Nephron (organoid): ENCODE measurements around the gene ERG.

ENCODE experiments used
- H3K27ac Mint-ChIP-seq, 3 experiments: 2 replicates each; pipeline ENCODE4 v1.8.0; 2020; ENCODE audit warnings: mixed read lengths in 3 of 3, mild to moderate bottlenecking in 2 of 3, moderate library complexity in 1 of 3
- H3K27me3 Mint-ChIP-seq: 2 replicates; pipeline ENCODE4 v1.8.0; 2021; ENCODE audit warnings: low read depth, mild to moderate bottlenecking, moderate library complexity, mixed read lengths
- H3K36me3 Mint-ChIP-seq: 2 replicates; pipeline ENCODE4 v1.8.0; 2020; ENCODE audit warnings: low read depth, mixed read lengths
- H3K4me1 Mint-ChIP-seq: 2 replicates; pipeline ENCODE4 v1.8.0; 2020; ENCODE audit warnings: mixed read lengths
- H3K4me3 Mint-ChIP-seq, 3 experiments: 2 replicates each; pipeline ENCODE4 v1.8.0; 2020; ENCODE audit warnings: mild to moderate bottlenecking in 3 of 3, mixed read lengths in 3 of 3, moderate library complexity in 2 of 3
- H3K9me3 Mint-ChIP-seq: 2 replicates; pipeline ENCODE4 v1.8.0; 2020; ENCODE audit warnings: mixed read lengths
- TF ChIP-seq, protein P1 (sequence below), 3 experiments: fragments of 200-600 bp; sonication (generic); IDR thresholded peaks; one replicate each; pipeline ENCODE4 v1.5.0; 2021; ENCODE audit warnings: antibody characterized with exemption in 3 of 3; ENCODE audit not compliant: unreplicated experiment in 3 of 3

ERG gene

GRCh38 chr21:38440746-38441145 is 57.5 kb downstream of the ERG start:
- Mint-ChIP-seq H3K4me3 (no peak overlapping the region), H3K36me3 (no peaks in the 10 kb centered on the region), H3K4me1 (peaks cover 38% of the 10 kb centered on the region), H3K9me3 (no peaks in the 10 kb centered on the region), H3K27me3 (peaks cover 8% of the 10 kb centered on the region), H3K27ac (no peak overlapping the region)
- TF ChIP-seq, protein P1, sequence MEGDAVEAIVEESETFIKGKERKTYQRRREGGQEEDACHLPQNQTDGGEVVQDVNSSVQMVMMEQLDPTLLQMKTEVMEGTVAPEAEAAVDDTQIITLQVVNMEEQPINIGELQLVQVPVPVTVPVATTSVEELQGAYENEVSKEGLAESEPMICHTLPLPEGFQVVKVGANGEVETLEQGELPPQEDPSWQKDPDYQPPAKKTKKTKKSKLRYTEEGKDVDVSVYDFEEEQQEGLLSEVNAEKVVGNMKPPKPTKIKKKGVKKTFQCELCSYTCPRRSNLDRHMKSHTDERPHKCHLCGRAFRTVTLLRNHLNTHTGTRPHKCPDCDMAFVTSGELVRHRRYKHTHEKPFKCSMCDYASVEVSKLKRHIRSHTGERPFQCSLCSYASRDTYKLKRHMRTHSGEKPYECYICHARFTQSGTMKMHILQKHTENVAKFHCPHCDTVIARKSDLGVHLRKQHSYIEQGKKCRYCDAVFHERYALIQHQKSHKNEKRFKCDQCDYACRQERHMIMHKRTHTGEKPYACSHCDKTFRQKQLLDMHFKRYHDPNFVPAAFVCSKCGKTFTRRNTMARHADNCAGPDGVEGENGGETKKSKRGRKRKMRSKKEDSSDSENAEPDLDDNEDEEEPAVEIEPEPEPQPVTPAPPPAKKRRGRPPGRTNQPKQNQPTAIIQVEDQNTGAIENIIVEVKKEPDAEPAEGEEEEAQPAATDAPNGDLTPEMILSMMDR (IDR thresholded peaks at IDR 0.05; ENCODE audit: unreplicated experiment in 3 of 3) = no peak

- Mint-ChIP-seq H3K9me3 (no peaks in the 10 kb centered on the region), H3K36me3 (no peaks in the 10 kb centered on the region), H3K27ac (peak overlapping the region in 2 of 3 experiments; percentile 44 to 69), H3K27me3 (peaks cover 4% of the 10 kb centered on the region), H3K4me1 (peaks cover 43% of the 10 kb centered on the region), H3K4me3 (no peak overlapping the region)
- TF ChIP-seq, protein P1 (IDR thresholded peaks at IDR 0.05; ENCODE audit: unreplicated experiment in 3 of 3) = no peak
Observed at GRCh38 chr21:38439957-38440356, 58.3 kb downstream of the ERG start.

DNA sequence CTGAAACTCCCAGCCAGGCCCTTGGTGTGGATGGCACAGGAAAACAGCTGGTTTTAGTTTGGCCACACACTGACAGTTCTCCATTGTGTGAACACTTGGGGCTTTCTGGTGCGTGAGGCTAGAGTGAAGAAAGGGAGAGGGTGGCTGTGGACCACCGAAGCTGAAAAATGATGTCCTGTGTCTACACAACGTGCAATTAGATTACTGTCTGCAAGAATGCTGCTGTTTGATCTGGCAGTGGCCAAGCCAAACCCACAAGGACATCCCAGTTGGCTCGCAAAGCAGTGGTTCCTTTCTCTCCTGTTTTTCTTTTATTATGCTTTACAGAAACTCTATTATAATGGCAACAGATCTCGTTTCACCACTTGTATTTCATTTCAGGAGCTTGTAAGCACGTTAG is 58.9 kb downstream of the ERG start:
- H3K36me3 Mint-ChIP-seq = no peaks in the 10 kb centered on the region
- no peak overlapping the region for H3K4me3 Mint-ChIP-seq
- TF ChIP-seq, protein P1 (IDR thresholded peaks at IDR 0.05; ENCODE audit: unreplicated experiment in 3 of 3) = no peak
- H3K27ac Mint-ChIP-seq = peak overlapping the region in 2 of 3 experiments; percentile 44 to 69
- H3K27me3 Mint-ChIP-seq = no peaks in the 10 kb centered on the region
- peaks cover 48% of the 10 kb centered on the region for H3K4me1 Mint-ChIP-seq
- no peaks in the 10 kb centered on the region for H3K9me3 Mint-ChIP-seq

- TF ChIP-seq, protein P1 (IDR thresholded peaks at IDR 0.05; ENCODE audit: unreplicated experiment in 3 of 3) = no peak
- no peaks in the 10 kb centered on the region for H3K36me3 Mint-ChIP-seq
- no peaks in the 10 kb centered on the region for H3K9me3 Mint-ChIP-seq
- peak overlapping the region in 1 of 3 experiments; percentile 19 for H3K4me3 Mint-ChIP-seq
- H3K27me3 Mint-ChIP-seq = no peaks in the 10 kb centered on the region
- H3K27ac Mint-ChIP-seq = peak overlapping the region; percentile 22 to 92 (median 34)
- H3K4me1 Mint-ChIP-seq = peaks cover 57% of the 10 kb centered on the region
Observed at GRCh38 chr21:38438462-38438893, 59.8 kb downstream of the ERG start.

GRCh38 chr21:38436341-38436740 is 61.9 kb downstream of the ERG start:
- peaks cover 53% of the 10 kb centered on the region for H3K4me1 Mint-ChIP-seq
- no peaks in the 10 kb centered on the region for H3K27me3 Mint-ChIP-seq
- H3K4me3 Mint-ChIP-seq = no peak overlapping the region
- TF ChIP-seq, protein P1 (IDR thresholded peaks at IDR 0.05; ENCODE audit: unreplicated experiment in 3 of 3) = no peak
- no peak overlapping the region for H3K27ac Mint-ChIP-seq
- no peaks in the 10 kb centered on the region for H3K9me3 Mint-ChIP-seq
- H3K36me3 Mint-ChIP-seq = no peaks in the 10 kb centered on the region

- Mint-ChIP-seq H3K27me3 (no peaks in the 10 kb centered on the region), H3K4me1 (peaks cover 53% of the 10 kb centered on the region), H3K9me3 (no peaks in the 10 kb centered on the region), H3K4me3 (peak overlapping the region in 2 of 3 experiments; percentile 40 to 55), H3K27ac (peak overlapping the region; percentile 74 to 94 (median 83)), H3K36me3 (peaks cover 4% of the 10 kb centered on the region)
- TF ChIP-seq, protein P1 (IDR thresholded peaks at IDR 0.05; ENCODE audit: unreplicated experiment in 3 of 3) = no peak
Observed at GRCh38 chr21:38434913-38435533, 63.3 kb downstream of the ERG start.
